SU-DHL-6 (cell line): ENCODE measurements around the gene ZFHX3.

Experiments used
- H2AFZ ChIP-seq: fragments of 200-600 bp; sonication (generic); 2 replicates; pipeline ENCODE4 v1.6.1; 2014; ENCODE audit warnings: low read depth, mild to moderate bottlenecking, moderate library complexity, mixed read lengths, antibody characterized with exemption, low read length; ENCODE audit not compliant: severe bottlenecking
- H3F3A ChIP-seq: fragments of 200-600 bp; shearing (Covaris generic); 2 replicates; pipeline ENCODE4 v1.6.0; 2016; ENCODE audit warnings: antibody characterized with exemption, mild to moderate bottlenecking; ENCODE audit not compliant: insufficient read depth
- H3K27ac ChIP-seq: fragments of 200-600 bp; sonication (generic); 2 replicates; pipeline ENCODE4 v1.5.1; 2016; ENCODE audit warnings: low read depth, mild to moderate bottlenecking, low read length, moderate library complexity, mixed read lengths
- H3K27me3 ChIP-seq: fragments of 200-600 bp; sonication (generic), shearing (Covaris generic); 2 replicates; pipeline ENCODE4 v1.6.0; 2014; ENCODE audit warnings: mild to moderate bottlenecking, low read length
- H3K36me3 ChIP-seq: fragments of 200-600 bp; sonication (generic); 2 replicates; pipeline ENCODE4 v1.6.1; 2014; ENCODE audit warnings: mild to moderate bottlenecking, low read length, mixed read lengths
- H3K4me2 ChIP-seq: fragments of 300-600, 200-600 bp; shearing (Covaris generic), sonication (generic); 2 replicates; pipeline ENCODE4 v1.6.0; 2014; ENCODE audit warnings: low read length, low read depth, mild to moderate bottlenecking; ENCODE audit not compliant: poor library complexity, severe bottlenecking
- H3K4me3 ChIP-seq: fragments of 200-600 bp; sonication (generic); 2 replicates; pipeline ENCODE4 v1.5.1; 2014; ENCODE audit warnings: antibody characterized with exemption, low read length, mild to moderate bottlenecking, mixed read lengths; ENCODE audit not compliant: insufficient read depth, poor library complexity, severe bottlenecking
- H3K79me2 ChIP-seq: fragments of 200-600 bp; sonication (generic); 2 replicates; pipeline ENCODE4 v1.6.1; 2014; ENCODE audit warnings: mild to moderate bottlenecking, low read length, moderate library complexity; ENCODE audit not compliant: insufficient read depth
- H3K9ac ChIP-seq: fragments of 200-600 bp; sonication (generic); 2 replicates; pipeline ENCODE4 v1.7.0; 2014; ENCODE audit warnings: mild to moderate bottlenecking, low read length
- H3K9me2 ChIP-seq: fragments of 200-600 bp; sonication (generic); replicated peaks from 2 replicates; pipeline ENCODE4 v1.6.1; 2014; ENCODE audit warnings: low read length; ENCODE audit not compliant: insufficient read depth
- H3K9me3 ChIP-seq: fragments of 200-600 bp; sonication (generic); 2 replicates; pipeline ENCODE4 v1.6.1; 2014; ENCODE audit warnings: low read length, mixed read lengths; ENCODE audit not compliant: insufficient read depth
- H4K20me1 ChIP-seq: fragments of 200-600 bp; sonication (generic); 2 replicates; pipeline ENCODE4 v1.6.1; 2014; ENCODE audit warnings: low read depth, mild to moderate bottlenecking, antibody characterized with exemption, low read length, moderate library complexity, mixed read lengths
- CTCF ChIP-seq: fragments of 200-600 bp; sonication (generic); IDR thresholded peaks from one replicate; pipeline ENCODE4 v1.5.1; 2017; ENCODE audit warnings: antibody characterized with exemption, mild to moderate bottlenecking, low read length, moderate library complexity; ENCODE audit not compliant: insufficient read depth, poor library complexity, severe bottlenecking
- EZH2phosphoT487 ChIP-seq: fragments of 200-600 bp; sonication (generic), shearing (Covaris generic); conservative IDR thresholded peaks from 2 replicates; pipeline ENCODE4 v1.6.1; 2018; ENCODE audit warnings: mild to moderate bottlenecking, antibody characterized with exemption, low read length, moderate library complexity, mixed read lengths

Gene ZFHX3

GRCh38 chr16:72967941-72968340 is 80.0 kb downstream of the ZFHX3 start:
- H4K20me1 ChIP-seq = no peaks in the 10 kb centered on the region
- H3K79me2 ChIP-seq = no peaks in the 10 kb centered on the region
- H3K9ac ChIP-seq = no peak overlapping the region
- H3K36me3 ChIP-seq = no peaks in the 10 kb centered on the region
- no peaks in the 10 kb centered on the region for H3K9me3 ChIP-seq
- H3K27me3 ChIP-seq = no peaks in the 10 kb centered on the region
- H3F3A ChIP-seq = no peaks in the 10 kb centered on the region
- H3K27ac ChIP-seq = no peak overlapping the region
- TF ChIP-seq EZH2phosphoT487 (no peak), CTCF (no peak)
- H3K4me3 ChIP-seq = no peak overlapping the region
- H2AFZ ChIP-seq = no peak overlapping the region
- H3K4me2 ChIP-seq = no peak overlapping the region
- no peaks in the 10 kb centered on the region for H3K9me2 ChIP-seq

GRCh38 chr16:72963533-72964315 is 84.2 kb downstream of the ZFHX3 start:
- no peak for TF ChIP-seq EZH2phosphoT487
- no peak for TF ChIP-seq CTCF

GRCh38 chr16:72962347-72962746 is 85.6 kb downstream of the ZFHX3 start:
- H3K9me2 ChIP-seq = no peaks in the 10 kb centered on the region
- no peak overlapping the region for H3K4me2 ChIP-seq
- H3K27ac ChIP-seq = no peak overlapping the region
- H3K36me3 ChIP-seq = no peaks in the 10 kb centered on the region
- no peaks in the 10 kb centered on the region for H3F3A ChIP-seq
- H4K20me1 ChIP-seq = no peaks in the 10 kb centered on the region
- no peak overlapping the region for H2AFZ ChIP-seq
- H3K79me2 ChIP-seq = no peaks in the 10 kb centered on the region
- H3K27me3 ChIP-seq = no peaks in the 10 kb centered on the region
- TF ChIP-seq EZH2phosphoT487 (no peak), CTCF (no peak)
- H3K9ac ChIP-seq = no peak overlapping the region
- H3K4me3 ChIP-seq = no peak overlapping the region
- no peaks in the 10 kb centered on the region for H3K9me3 ChIP-seq

More at GRCh38 chr16:72963533-72964315, 84.2 kb downstream of the ZFHX3 start:
- Histone ChIP-seq H4K20me1 (no peaks in the 10 kb centered on the region), H3K9me3 (no peaks in the 10 kb centered on the region), H3K27me3 (no peaks in the 10 kb centered on the region), H3K36me3 (no peaks in the 10 kb centered on the region), H3K9ac (no peak overlapping the region), H3K4me3 (no peak overlapping the region), H3K9me2 (no peaks in the 10 kb centered on the region), H3F3A (no peaks in the 10 kb centered on the region), H2AFZ (no peak overlapping the region), H3K4me2 (no peak overlapping the region), H3K27ac (no peak overlapping the region), H3K79me2 (no peaks in the 10 kb centered on the region)
